WTC11 (cell line): ENCODE results near the gene PIGR. TPM values are rescaled to one million over a fixed set of nuclear protein-coding genes. Genes with fewer than 3 reads are reported as not detected.

Source experiments
- ATAC-seq: fragments of 200-7000 bp; cut with Tn5 transposase; 2 replicates; pipeline ENCODE4 v1.10.0; 2021; ENCODE audit warnings: mild to moderate bottlenecking, moderate library complexity
- CTCF ChIA-PET: fragments of 300-600 bp; sonication (Branson Sonifier 250); formaldehyde crosslinking; loops from one replicate; lab custom pipeline; 2021; ENCODE audit warnings: antibody characterized with exemption; lab: Charles Lee
- POLR2A ChIA-PET: fragments of 350-600 bp; sonication (Branson Sonifier 250); formaldehyde crosslinking; loops from one replicate; lab custom pipeline; 2021; ENCODE audit warnings: antibody characterized with exemption; lab: Charles Lee
- DNase-seq: peaks from one replicate; pipeline ENCODE4 v3.0.0; 2021; ENCODE audit warnings: low spot score
- H3K27ac Mint-ChIP-seq: 2 replicates; pipeline ENCODE4 v1.8.0; 2021; ENCODE audit warnings: mixed read lengths
- H3K27me3 Mint-ChIP-seq: 2 replicates; pipeline ENCODE4 v1.8.0; 2021; ENCODE audit warnings: low read depth, mild to moderate bottlenecking, moderate library complexity, mixed read lengths
- H3K36me3 Mint-ChIP-seq: 2 replicates; pipeline ENCODE4 v1.8.0; 2021; ENCODE audit warnings: mixed read lengths
- H3K4me1 Mint-ChIP-seq: 2 replicates; pipeline ENCODE4 v1.8.0; 2022; ENCODE audit warnings: mixed read lengths
- H3K4me3 Mint-ChIP-seq: 2 replicates; pipeline ENCODE4 v1.8.0; 2021; ENCODE audit warnings: mild to moderate bottlenecking, moderate library complexity, mixed read lengths
- H3K9me3 Mint-ChIP-seq: 2 replicates; pipeline ENCODE4 v1.8.0; 2021; ENCODE audit warnings: mixed read lengths
- CBFB ChIP-seq: sonication (generic); formaldehyde crosslinking; IDR thresholded peaks from 2 replicates; pipeline ENCODE4 v1.8.1; 2022; ENCODE audit warnings: mild to moderate bottlenecking, low read depth, missing genetic modification reagents
- CREM ChIP-seq: sonication (generic); formaldehyde crosslinking; IDR thresholded peaks from 2 replicates; pipeline ENCODE4 v1.8.1; 2022; ENCODE audit warnings: mild to moderate bottlenecking, missing genetic modification reagents, moderate library complexity
- E2F4 ChIP-seq: sonication (generic); formaldehyde crosslinking; IDR thresholded peaks from 2 replicates; pipeline ENCODE4 v1.8.1; 2022; ENCODE audit warnings: low read depth, mild to moderate bottlenecking, moderate library complexity, missing genetic modification reagents, borderline replicate concordance
- ESRRA ChIP-seq: sonication (generic); formaldehyde crosslinking; IDR thresholded peaks from 2 replicates; pipeline ENCODE4 v1.8.1; 2022; ENCODE audit warnings: mild to moderate bottlenecking, missing genetic modification reagents, borderline replicate concordance
- GTF2I ChIP-seq: fragments of 250-450 bp; sonication (Bioruptor Pico); conservative IDR thresholded peaks from 2 replicates; pipeline ENCODE4 v1.4.0; 2021; ENCODE audit warnings: mild to moderate bottlenecking
- JUN ChIP-seq: sonication (generic); formaldehyde crosslinking; IDR thresholded peaks from 2 replicates; pipeline ENCODE4 v1.8.0; 2023; ENCODE audit warnings: mild to moderate bottlenecking, missing genetic modification reagents
- RELA ChIP-seq: sonication (generic); formaldehyde crosslinking; IDR thresholded peaks from 2 replicates; pipeline ENCODE4 v1.8.1; 2022; ENCODE audit warnings: missing genetic modification reagents, mild to moderate bottlenecking, borderline replicate concordance
- ZMAT4 ChIP-seq: fragments of 250-450 bp; sonication (Bioruptor Pico); IDR thresholded peaks from 2 replicates; pipeline ENCODE4 v1.9.0; 2021; ENCODE audit warnings: mild to moderate bottlenecking
- ZNF512 ChIP-seq: sonication (generic); formaldehyde crosslinking; IDR thresholded peaks from 2 replicates; pipeline ENCODE4 v1.8.1; 2022; ENCODE audit warnings: missing genetic modification reagents, borderline replicate concordance
- total RNA-seq: library from RNA; stranded (reverse); gene quantifications from 3 replicates; pipeline ENCODE4 v1.2.3, GENCODE V29; 2021
- TF ChIP-seq, protein P1 (sequence below): sonication (generic); formaldehyde crosslinking; IDR thresholded peaks from 2 replicates; pipeline ENCODE4 v1.8.0; 2022; ENCODE audit warnings: mild to moderate bottlenecking, missing genetic modification reagents
- TF ChIP-seq, protein P2 (sequence below): sonication (generic); formaldehyde crosslinking; IDR thresholded peaks from 2 replicates; pipeline ENCODE4 v1.8.0; 2023; ENCODE audit warnings: missing genetic modification reagents, mild to moderate bottlenecking, borderline replicate concordance
- TF ChIP-seq, protein P3 (sequence below): sonication (generic); formaldehyde crosslinking; IDR thresholded peaks from 2 replicates; pipeline ENCODE4 v1.8.1; 2023; ENCODE audit warnings: mild to moderate bottlenecking, missing genetic modification reagents, borderline replicate concordance
- TF ChIP-seq, protein P4 (sequence below): fragments of 200-600 bp; IDR thresholded peaks from 2 replicates; pipeline ENCODE4 v1.8.0; 2022; ENCODE audit warnings: antibody characterized with exemption
- TF ChIP-seq, protein P5 (sequence below): sonication (generic); formaldehyde crosslinking; IDR thresholded peaks from 2 replicates; pipeline ENCODE4 v1.8.1; 2022; ENCODE audit warnings: mild to moderate bottlenecking, moderate library complexity, missing genetic modification reagents
- TF ChIP-seq, protein P6 (sequence below): sonication (generic); formaldehyde crosslinking; IDR thresholded peaks from 2 replicates; pipeline ENCODE4 v1.8.0; 2023; ENCODE audit warnings: mild to moderate bottlenecking, missing genetic modification reagents

The PIGR gene
- total RNA-seq, 1 experiment from 2014 or later: 1.9 TPM

DNA sequence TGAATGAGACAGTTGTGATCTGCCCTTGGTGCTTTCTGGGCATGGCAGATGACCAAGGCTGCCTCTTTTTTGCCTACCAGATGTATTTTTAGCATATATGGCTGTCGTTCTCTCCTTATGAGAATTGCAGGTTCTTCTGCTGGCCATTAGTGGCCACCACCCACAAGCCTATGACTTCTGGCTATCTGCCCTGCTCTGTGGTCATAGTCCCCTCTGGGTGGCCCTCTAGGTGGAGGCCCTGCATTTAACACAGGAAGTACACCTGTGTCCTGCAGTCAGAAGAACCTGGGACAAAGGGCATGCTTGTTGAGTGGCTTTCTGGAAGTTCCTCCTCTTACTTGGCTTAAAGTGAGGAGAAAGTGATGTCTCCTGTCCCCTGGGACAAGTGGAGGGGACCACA is 17.5 kb upstream of the PIGR start:
- H3K4me3 Mint-ChIP-seq: no peak overlapping the region
- ChIA-PET CTCF (interaction anchor here (1.1 to 1.7 kb wide), 4 partner anchors 19 to 233 kb away, joined by 3 to 8 read pairs (median 5); no protein-coding TSS in a partner anchor), POLR2A (no interaction called here)
- no peak overlapping the region for H3K27ac Mint-ChIP-seq
- no peaks in the 10 kb centered on the region for H3K36me3 Mint-ChIP-seq
- DNase-seq (no peak), ATAC-seq (no peak)
- no peaks in the 10 kb centered on the region for H3K9me3 Mint-ChIP-seq
- H3K27me3 Mint-ChIP-seq: no peaks in the 10 kb centered on the region
- no peaks in the 10 kb centered on the region for H3K4me1 Mint-ChIP-seq
- TF ChIP-seq, protein P1, sequence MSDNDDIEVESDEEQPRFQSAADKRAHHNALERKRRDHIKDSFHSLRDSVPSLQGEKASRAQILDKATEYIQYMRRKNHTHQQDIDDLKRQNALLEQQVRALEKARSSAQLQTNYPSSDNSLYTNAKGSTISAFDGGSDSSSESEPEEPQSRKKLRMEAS (CRISPR knock-in tag): no peak
- TF ChIP-seq ESRRA (CRISPR knock-in tag) (no peak), GTF2I (CRISPR knock-in tag) (no peak), CREM (CRISPR knock-in tag) (no peak), CBFB (CRISPR knock-in tag) (no peak), ZMAT4 (CRISPR knock-in tag) (no peak), E2F4 (CRISPR knock-in tag) (no peak), RELA (no peak), JUN (CRISPR knock-in tag) (no peak), ZNF512 (CRISPR knock-in tag) (no peak)
- TF ChIP-seq, protein P2, sequence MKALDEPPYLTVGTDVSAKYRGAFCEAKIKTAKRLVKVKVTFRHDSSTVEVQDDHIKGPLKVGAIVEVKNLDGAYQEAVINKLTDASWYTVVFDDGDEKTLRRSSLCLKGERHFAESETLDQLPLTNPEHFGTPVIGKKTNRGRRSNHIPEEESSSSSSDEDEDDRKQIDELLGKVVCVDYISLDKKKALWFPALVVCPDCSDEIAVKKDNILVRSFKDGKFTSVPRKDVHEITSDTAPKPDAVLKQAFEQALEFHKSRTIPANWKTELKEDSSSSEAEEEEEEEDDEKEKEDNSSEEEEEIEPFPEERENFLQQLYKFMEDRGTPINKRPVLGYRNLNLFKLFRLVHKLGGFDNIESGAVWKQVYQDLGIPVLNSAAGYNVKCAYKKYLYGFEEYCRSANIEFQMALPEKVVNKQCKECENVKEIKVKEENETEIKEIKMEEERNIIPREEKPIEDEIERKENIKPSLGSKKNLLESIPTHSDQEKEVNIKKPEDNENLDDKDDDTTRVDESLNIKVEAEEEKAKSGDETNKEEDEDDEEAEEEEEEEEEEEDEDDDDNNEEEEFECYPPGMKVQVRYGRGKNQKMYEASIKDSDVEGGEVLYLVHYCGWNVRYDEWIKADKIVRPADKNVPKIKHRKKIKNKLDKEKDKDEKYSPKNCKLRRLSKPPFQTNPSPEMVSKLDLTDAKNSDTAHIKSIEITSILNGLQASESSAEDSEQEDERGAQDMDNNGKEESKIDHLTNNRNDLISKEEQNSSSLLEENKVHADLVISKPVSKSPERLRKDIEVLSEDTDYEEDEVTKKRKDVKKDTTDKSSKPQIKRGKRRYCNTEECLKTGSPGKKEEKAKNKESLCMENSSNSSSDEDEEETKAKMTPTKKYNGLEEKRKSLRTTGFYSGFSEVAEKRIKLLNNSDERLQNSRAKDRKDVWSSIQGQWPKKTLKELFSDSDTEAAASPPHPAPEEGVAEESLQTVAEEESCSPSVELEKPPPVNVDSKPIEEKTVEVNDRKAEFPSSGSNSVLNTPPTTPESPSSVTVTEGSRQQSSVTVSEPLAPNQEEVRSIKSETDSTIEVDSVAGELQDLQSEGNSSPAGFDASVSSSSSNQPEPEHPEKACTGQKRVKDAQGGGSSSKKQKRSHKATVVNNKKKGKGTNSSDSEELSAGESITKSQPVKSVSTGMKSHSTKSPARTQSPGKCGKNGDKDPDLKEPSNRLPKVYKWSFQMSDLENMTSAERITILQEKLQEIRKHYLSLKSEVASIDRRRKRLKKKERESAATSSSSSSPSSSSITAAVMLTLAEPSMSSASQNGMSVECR (CRISPR knock-in tag): no peak
- TF ChIP-seq, protein P3, sequence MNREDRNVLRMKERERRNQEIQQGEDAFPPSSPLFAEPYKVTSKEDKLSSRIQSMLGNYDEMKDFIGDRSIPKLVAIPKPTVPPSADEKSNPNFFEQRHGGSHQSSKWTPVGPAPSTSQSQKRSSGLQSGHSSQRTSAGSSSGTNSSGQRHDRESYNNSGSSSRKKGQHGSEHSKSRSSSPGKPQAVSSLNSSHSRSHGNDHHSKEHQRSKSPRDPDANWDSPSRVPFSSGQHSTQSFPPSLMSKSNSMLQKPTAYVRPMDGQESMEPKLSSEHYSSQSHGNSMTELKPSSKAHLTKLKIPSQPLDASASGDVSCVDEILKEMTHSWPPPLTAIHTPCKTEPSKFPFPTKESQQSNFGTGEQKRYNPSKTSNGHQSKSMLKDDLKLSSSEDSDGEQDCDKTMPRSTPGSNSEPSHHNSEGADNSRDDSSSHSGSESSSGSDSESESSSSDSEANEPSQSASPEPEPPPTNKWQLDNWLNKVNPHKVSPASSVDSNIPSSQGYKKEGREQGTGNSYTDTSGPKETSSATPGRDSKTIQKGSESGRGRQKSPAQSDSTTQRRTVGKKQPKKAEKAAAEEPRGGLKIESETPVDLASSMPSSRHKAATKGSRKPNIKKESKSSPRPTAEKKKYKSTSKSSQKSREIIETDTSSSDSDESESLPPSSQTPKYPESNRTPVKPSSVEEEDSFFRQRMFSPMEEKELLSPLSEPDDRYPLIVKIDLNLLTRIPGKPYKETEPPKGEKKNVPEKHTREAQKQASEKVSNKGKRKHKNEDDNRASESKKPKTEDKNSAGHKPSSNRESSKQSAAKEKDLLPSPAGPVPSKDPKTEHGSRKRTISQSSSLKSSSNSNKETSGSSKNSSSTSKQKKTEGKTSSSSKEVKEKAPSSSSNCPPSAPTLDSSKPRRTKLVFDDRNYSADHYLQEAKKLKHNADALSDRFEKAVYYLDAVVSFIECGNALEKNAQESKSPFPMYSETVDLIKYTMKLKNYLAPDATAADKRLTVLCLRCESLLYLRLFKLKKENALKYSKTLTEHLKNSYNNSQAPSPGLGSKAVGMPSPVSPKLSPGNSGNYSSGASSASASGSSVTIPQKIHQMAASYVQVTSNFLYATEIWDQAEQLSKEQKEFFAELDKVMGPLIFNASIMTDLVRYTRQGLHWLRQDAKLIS (CRISPR knock-in tag): no peak
- TF ChIP-seq, protein P4, sequence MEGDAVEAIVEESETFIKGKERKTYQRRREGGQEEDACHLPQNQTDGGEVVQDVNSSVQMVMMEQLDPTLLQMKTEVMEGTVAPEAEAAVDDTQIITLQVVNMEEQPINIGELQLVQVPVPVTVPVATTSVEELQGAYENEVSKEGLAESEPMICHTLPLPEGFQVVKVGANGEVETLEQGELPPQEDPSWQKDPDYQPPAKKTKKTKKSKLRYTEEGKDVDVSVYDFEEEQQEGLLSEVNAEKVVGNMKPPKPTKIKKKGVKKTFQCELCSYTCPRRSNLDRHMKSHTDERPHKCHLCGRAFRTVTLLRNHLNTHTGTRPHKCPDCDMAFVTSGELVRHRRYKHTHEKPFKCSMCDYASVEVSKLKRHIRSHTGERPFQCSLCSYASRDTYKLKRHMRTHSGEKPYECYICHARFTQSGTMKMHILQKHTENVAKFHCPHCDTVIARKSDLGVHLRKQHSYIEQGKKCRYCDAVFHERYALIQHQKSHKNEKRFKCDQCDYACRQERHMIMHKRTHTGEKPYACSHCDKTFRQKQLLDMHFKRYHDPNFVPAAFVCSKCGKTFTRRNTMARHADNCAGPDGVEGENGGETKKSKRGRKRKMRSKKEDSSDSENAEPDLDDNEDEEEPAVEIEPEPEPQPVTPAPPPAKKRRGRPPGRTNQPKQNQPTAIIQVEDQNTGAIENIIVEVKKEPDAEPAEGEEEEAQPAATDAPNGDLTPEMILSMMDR: no peak
- TF ChIP-seq, protein P5, sequence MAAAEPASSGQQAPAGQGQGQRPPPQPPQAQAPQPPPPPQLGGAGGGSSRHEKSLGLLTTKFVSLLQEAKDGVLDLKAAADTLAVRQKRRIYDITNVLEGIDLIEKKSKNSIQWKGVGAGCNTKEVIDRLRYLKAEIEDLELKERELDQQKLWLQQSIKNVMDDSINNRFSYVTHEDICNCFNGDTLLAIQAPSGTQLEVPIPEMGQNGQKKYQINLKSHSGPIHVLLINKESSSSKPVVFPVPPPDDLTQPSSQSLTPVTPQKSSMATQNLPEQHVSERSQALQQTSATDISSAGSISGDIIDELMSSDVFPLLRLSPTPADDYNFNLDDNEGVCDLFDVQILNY (CRISPR knock-in tag): no peak
- TF ChIP-seq, protein P6, sequence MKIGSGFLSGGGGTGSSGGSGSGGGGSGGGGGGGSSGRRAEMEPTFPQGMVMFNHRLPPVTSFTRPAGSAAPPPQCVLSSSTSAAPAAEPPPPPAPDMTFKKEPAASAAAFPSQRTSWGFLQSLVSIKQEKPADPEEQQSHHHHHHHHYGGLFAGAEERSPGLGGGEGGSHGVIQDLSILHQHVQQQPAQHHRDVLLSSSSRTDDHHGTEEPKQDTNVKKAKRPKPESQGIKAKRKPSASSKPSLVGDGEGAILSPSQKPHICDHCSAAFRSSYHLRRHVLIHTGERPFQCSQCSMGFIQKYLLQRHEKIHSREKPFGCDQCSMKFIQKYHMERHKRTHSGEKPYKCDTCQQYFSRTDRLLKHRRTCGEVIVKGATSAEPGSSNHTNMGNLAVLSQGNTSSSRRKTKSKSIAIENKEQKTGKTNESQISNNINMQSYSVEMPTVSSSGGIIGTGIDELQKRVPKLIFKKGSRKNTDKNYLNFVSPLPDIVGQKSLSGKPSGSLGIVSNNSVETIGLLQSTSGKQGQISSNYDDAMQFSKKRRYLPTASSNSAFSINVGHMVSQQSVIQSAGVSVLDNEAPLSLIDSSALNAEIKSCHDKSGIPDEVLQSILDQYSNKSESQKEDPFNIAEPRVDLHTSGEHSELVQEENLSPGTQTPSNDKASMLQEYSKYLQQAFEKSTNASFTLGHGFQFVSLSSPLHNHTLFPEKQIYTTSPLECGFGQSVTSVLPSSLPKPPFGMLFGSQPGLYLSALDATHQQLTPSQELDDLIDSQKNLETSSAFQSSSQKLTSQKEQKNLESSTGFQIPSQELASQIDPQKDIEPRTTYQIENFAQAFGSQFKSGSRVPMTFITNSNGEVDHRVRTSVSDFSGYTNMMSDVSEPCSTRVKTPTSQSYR (CRISPR knock-in tag): no peak
